Right ventricle myocardium superior (tissue), 1 donor: ENCODE results near the gene MAGED4B. TPM values are rescaled to one million over a fixed set of nuclear protein-coding genes. Genes with fewer than 3 reads are reported as not detected.
A peak's percentile ranks its signal among the peaks of the same experiment; 100 is the strongest.
"Not testable (repeated sequence)": the region's sequence is repeated elsewhere in the genome, so short reads cannot be mapped to it uniquely, and the experiment has no call there.

Source experiments
- ATAC-seq: fragments of 200-7000 bp; cut with Tn5 transposase; one replicate; pipeline ENCODE4 v1.9.1; 2020; ENCODE audit warnings: mild to moderate bottlenecking; ENCODE audit not compliant: poor library complexity
- DNase-seq: peaks from one replicate; pipeline ENCODE4 v3.0.0-alpha.2; 2020
- intact Hi-C: fragments of 100-400 bp; cut with DNase I; formaldehyde crosslinking; loops from one replicate; pipeline ENCODE4 v1.11.2; 2022
- long read RNA-seq: library from polyadenylated mRNA; unstranded; transcript quantifications from one replicate; pipeline ENCODE4 v2.0.0, GENCODE V29; 2021
- total RNA-seq: library from RNA; stranded (reverse); fragmentation: NEBNext Ultra II Directional; extraction: Animal tissue kit (Norgen Biotek cat#: 25700); gene quantifications from one replicate; pipeline ENCODE4 v1.2.1, GENCODE V29; 2021
- donor health status: DM: no; HTN: yes; CAD: no; lungs with severe emphysema.

MAGED4B gene
- 0.67 TPM for total RNA-seq
- long read RNA-seq, partial matches to known transcripts: 0 of 1 reads
- long read RNA-seq, other reads (novel, unspliced or antisense): 1 of 1 reads

- intact Hi-C loops, DNase-seq: not testable (repeated sequence)
- ATAC-seq: peak; percentile 29
Measured at GRCh38 chrX:52068666-52069640, at the start of gene MAGED4B. TSS of gene MAGED4B (minus strand) at chrX:52069183. CDS start at chrX:52068172, 1,011 bp downstream.

- no peak for DNase-seq
- ATAC-seq: no peak
- intact Hi-C loops: no loop called here
Measured at GRCh38 chrX:52118262-52118661, 49.3 kb upstream of the MAGED4B start.

DNA sequence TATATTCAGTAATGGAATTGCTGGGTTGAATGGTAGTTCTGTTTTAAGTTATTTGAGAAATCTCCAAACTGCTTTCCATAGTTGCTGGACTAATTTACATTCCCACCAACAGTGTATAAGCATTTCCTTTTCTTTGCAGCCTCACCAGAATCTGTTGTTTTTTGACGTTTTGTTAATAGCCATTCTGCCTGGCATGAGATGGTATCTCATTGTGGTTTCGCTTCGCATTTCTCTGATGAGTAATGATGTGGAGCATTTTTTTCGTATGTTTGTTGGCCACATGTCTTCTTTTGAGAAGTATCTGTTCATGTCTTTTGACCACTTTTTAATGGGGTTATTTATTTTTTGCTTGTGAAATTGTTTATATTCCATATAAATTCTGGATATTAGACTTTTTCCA is 13.6 kb upstream of the MAGED4B start:
- DNase-seq: no peak
- no peak for ATAC-seq
- intact Hi-C loops: no loop called here

GRCh38 chrX:52078131-52078530 is 9.1 kb upstream of the MAGED4B start:
- ATAC-seq (no peak), DNase-seq (no peak)
- intact Hi-C loops: no loop called here

DNA sequence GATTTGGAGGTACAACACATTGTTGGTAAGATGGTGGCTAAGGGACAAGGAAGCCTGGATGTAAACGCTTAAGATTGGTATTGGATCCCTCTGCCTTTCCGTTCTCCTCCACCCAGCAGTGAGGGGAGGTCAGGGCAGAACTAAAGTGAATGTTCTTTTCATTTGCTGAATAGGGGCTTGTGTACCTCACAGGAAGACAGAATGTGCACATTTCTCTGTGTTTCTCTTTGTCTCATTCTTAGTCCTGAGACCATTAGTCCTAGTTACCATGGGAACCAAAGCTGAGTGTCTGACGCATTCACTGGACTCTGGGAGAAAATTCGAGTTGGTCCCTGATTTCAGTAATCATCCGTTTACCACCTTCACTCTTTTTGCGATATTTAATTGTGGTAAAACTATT is 26.7 kb downstream of the MAGED4B start:
- ATAC-seq: not testable (repeated sequence)

GRCh38 chrX:52034211-52034610 is 34.8 kb downstream of the MAGED4B start:
- ATAC-seq (no peak), DNase-seq (no peak)
- intact Hi-C loops: no loop called here

More for the DNA sequence above, 26.7 kb downstream of the MAGED4B start:
- intact Hi-C loops, DNase-seq: not testable (repeated sequence)

- intact Hi-C loops: no loop called here
- DNase-seq (no peak), ATAC-seq (no peak)
Measured at GRCh38 chrX:52031371-52031770, 37.6 kb downstream of the MAGED4B start.

DNA sequence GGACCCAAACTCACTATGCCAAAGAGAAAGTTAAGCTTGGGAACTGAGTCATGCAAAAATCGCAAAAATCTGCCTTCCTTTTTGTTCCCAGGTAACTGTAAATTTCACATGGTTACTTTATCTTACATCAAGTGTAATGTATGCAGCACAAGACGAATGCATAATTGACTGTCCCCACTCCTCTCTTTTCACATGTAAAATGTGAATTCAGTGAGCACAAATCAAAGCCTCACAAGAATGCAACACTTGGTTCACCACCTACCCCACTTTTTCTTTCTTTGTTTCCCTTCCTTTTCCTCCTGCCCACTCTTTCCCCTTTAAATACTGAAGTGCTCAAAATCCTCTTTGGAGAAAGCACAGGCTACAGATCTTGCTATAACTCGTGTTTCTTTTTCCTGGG is 53.2 kb downstream of the MAGED4B start:
- DNase-seq (no peak), ATAC-seq (no peak)
- intact Hi-C loops: no loop called here

Other genes with a start within 250 kb of the MAGED4B start
- gene MAGED1, start 175.6 kb downstream of the MAGED4B start, total RNA-seq: 54.8 TPM
- gene MAGED4, start 115.7 kb upstream of the MAGED4B start, total RNA-seq: 0.35 TPM